HG02798 (cell line): ENCODE data around the gene ISG20.
A peak's percentile ranks its signal among the peaks of the same experiment; 100 is the strongest.

ENCODE experiments used
- ATAC-seq: cut with Tn5 transposase; IDR thresholded peaks from one replicate; pipeline ENCODE4 v1.9.1; 2021; ENCODE audit warnings: mild to moderate bottlenecking; ENCODE audit not compliant: unreplicated experiment, poor library complexity

The ISG20 gene

GRCh38 chr15:88652456-88653199 lies 13.8 kb downstream of the ISG20 start:
- ATAC-seq: no peak

DNA sequence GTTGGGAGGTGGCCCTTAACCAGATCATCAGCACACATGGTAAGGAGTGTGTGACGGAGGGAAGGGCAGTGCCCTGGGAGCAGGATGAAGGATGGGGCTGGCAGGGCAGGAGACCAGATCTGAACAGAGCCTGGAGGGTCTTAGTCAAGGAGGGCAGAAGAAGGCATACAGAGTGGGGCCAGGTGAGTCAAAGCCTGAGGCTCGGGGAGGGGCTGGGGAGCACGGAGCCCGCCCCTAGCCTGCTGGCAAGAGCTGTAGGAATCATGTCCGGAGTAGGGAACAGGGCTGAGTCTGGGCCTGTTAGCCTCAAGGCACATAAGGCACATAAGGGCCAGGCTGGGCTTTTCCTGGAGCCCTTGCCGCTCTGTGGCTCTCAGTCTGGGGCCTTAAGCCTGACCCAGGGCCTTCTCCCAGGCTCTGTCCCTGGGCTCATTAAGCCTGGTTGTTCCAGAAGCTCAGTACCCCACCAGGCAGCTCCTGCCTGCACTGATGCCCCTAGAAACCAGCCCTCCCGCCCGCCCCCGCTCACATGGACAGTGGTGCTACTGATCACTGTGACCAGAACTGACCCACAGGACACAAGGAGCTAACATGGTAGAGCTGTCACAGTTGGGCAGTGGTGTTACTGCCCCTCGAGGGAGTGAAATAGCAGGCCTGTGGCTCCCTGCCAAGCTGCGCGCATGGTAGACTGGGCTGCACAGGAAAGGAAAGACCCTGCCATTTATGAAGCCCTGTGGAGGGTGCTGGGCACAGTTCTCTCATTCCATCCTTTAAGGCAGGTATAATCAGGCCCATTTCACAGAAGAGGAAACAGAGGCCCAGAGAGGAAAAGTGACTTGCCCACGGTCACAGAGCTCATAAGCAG lies 14.6 kb downstream of the ISG20 start:
- no peak for ATAC-seq

DNA sequence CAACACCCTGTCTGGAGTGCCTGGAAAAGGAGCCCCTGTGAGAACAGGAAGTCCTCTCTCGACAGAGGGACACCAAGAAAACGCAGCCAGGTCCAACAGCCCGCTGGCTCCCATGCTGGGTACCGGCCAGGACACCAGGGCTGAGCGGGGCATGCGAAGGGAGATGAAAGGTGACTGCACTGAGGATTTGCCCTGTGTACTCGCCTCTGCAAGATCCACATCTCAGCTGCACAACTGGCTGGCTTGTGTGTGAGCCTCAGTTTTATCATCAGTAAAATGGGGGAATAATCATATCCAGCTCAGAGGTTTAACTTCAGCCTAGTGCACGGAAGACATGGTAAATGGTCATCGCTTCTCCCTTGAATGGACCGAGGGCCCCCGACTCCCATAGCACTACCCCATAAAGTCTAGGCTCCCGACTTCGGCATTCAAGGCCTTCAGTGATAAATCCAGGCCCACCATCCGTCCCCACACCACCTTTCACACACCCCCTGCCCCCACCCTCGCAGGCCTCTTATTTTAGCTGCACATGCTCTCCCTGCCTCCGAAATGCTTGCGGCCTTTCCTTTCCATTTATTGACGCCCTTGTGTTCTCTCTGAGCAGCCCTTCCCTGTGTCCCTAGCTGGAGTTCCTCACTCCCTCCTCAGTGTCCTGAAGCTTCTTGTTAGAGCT lies 15.8 kb downstream of the ISG20 start:
- no peak for ATAC-seq

- no peak for ATAC-seq
Measured at GRCh38 chr15:88655103-88655553, 16.3 kb downstream of the ISG20 start.

DNA sequence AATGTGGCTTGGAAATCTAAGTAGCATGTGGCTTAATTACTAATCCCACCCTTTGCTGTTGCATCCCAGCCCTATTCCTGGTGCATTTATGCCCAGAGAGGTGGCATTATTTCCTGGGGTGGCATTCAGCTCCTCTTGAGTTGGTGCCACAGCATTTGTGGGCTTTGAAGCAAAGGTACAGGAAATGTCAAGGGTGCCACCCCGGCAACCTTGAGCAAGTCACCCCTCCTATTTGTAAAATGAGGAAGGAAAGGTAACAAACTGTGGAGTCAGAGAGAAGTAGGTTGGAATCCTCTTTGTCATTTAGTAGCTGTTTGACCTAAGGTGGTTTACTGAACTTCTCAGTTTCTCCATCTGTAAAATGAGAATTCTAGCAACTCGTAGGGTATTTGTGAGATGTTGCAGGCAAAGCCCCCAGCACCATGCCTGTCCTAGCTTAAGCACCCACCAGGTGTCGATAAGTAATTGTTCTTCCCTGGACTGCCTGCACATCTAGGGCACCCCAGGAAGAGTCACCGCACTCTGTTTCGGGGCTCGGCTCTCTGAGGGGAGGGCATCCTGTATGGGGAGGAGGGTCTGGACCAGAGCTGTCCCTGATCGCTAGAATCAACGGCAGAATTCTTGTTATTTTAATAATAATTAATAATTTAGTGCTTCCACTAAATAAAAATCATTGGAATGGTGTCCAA lies 17.1 kb downstream of the ISG20 start:
- ATAC-seq: no peak

DNA sequence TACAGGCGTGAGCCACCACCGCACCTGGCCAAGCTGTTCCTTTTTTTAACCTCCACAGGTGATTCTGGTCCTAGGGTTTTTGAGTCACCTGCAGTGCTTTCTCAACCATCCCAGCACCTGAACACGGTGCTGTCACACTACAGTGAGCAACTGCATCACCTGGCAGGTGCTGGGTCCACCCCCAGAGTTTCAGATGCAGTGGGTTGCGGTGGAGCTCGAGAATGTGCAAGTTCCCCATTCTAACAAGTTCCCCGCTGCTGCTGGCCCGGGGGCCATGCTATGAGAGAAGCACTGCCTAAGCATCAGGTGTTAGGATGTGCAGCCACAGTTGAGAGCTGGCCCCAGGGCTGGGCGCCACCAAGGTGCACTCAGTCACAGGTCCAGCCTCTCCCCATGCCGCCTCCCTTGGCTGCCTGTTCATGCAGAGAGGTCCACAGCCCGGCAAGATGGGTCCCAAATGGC lies 18.0 kb downstream of the ISG20 start:
- ATAC-seq: peak; percentile 91

GRCh38 chr15:88657326-88658069 lies 18.7 kb downstream of the ISG20 start:
- no peak for ATAC-seq

DNA sequence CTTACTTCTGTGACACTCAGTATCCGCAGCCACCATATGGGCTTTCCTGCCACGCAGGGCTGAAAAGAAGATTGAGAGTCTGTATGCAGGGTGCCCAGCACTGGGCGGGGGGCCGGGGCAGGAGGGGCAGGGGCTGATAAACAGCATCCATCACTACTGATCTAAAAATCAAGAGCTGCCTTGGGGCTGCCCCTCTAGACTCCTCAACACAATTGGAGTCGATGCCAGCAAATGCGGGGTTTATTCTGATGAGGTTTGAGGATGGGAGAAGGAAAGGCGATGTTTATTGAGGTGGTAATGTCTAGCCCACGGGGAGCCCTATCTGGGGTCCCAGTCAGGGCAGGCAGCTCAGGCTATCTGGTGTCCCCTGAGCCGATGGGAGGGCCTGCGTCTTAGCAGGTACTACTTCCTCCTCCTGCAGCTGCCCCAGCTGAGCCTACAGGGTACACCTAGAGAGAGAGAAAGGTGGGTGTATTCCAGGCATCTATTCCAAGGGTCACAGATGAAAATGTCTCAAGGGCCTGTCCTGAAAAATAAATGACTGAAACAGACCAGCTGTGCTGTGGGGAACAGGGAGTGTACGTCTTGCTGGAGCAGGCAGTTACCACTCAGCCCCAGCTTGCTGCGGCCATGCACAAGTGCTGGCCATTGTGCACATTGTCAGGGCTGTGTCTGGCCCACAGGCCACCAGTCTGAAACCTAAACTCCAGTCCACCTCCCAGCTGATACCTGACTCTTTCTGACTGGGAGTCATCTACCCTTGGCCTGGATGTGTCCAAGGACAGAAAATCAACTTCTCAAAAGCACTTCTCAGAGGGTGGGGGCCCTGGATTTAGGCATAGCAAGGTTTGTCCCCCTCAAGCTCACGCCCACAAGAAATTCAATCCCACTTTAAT lies 19.5 kb downstream of the ISG20 start:
- ATAC-seq: no peak

DNA sequence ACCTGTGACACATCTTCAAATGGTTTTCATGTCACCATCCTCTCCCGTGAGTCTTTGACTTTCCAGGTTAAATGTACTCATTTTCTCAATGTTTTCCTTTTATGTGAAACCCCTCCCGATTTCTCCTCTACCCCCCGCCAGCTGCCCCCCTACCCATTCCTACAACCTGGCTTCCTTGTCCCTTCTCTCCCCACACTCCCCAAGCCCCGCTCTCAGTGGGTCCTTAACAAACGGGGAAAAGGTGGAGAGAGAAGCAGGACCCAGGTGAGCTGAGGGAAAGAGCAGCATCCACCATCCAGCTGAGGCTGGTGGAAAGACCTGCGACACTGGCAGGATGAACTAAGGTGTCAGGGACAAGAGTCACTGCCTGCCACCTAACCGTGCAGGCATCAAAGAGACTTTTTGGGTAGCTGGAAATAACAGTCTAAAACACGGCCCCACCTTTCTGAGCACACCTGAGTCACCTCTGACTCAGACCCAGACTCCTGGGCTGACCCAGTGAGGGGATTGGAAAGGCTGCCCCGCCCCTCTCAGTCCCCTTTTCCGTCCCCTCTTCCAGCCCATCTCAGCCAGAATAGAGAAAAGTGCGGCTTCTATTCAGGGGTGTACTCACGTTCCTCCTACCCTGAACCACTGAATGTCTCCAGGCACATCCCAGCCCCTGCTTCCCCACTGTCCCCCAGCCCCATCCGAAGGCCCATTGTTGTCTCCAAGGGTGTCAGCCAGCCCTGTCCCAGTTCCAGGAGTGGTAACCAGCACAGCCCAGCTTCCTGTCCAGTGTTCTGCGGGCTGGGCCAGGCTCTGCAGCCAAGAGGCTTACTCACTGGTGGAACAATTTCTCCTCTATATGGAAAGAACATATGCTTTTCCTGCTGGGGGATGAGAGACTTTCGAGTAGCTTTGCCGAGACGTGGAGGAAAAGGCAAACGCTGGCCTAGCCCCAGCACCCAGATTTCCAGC lies 20.4 kb downstream of the ISG20 start:
- no peak for ATAC-seq

GRCh38 chr15:88661041-88661700 lies 22.4 kb downstream of the ISG20 start:
- ATAC-seq: no peak

- no peak for ATAC-seq
Measured at GRCh38 chr15:88661761-88662556, 23.1 kb downstream of the ISG20 start.

DNA sequence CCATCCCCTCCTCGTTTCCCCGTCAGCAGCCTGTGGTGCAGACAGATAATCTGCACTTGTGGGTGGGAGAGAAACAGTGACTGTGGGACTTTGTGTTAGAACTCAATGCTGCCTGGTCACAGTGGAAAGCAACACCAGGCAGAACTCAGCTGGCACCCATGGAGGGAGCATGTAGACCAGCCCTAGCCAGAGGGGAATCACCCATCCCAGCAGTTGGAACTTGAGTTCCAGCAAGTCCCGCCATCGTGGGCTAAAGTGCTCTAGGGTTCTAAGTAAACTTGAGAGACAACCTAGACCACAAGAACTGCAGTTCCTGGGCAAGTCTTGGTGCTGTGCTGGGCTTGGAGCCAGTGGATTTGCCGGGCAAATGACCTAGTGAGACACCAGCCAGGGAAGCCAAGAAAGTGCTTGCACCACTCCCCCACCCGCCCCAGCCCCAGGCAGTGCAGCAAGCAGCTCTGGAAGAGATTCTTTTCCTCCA lies 24.4 kb downstream of the ISG20 start:
- no peak for ATAC-seq

DNA sequence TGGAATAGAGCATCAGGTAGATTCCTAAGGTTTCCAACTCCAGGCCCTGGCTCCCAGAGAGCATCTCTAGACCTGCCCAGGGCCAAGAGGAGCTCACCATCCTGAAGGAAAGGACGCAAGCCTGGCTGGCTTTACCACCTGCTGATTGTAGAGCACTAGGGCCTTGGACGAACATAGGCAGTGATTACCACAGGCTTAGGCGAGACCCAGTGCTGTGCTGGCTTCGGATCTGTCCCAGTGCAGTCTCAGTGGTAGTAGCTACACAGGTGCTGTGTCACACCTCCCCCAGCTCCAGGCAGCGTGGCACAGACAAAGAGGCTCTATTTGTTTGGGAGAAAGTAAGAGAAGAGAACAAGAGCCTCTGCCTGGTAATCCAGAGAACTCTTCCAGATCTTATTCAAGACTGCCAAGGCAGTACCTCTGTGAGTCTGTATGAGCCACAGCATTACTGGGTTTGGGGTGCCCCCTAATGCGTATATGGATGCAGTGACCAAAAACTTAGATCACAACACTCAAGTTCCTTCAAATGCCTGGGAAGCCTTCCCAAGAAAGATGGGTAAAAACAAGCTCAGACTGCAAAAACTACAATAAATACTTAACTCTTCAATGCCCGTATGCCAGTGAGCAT lies 25.4 kb downstream of the ISG20 start:
- ATAC-seq: peak; percentile 53

GRCh38 chr15:88674661-88675060 lies 35.8 kb downstream of the ISG20 start:
- no peak for ATAC-seq

DNA sequence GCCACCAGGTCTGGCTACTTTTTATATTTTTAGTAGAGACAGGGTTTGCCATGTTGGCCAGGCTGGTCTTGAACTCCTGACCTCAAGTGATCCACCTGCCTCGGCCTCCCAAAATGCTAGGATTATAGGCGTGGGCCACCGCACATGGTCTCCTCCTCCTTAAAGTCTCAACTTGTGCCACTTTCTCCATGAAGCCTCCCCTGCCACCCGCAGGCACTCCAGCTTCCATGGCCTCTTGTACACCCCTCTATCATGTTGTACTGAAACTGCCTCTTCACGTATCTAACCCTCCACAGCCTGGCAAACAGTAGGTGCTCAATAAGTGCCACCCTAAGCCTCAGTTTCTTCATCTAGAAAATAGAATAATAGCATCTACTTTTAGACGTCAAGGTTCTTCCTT lies 39.9 kb downstream of the ISG20 start:
- no peak for ATAC-seq
